ENCODE measurements around the gene ALS2CL. TPM values are rescaled to one million over a fixed set of nuclear protein-coding genes. Genes with fewer than 3 reads are reported as not detected.

ALS2CL gene
- total RNA-seq, 1 experiment from 2014 or later = 39.6 TPM

DNA sequence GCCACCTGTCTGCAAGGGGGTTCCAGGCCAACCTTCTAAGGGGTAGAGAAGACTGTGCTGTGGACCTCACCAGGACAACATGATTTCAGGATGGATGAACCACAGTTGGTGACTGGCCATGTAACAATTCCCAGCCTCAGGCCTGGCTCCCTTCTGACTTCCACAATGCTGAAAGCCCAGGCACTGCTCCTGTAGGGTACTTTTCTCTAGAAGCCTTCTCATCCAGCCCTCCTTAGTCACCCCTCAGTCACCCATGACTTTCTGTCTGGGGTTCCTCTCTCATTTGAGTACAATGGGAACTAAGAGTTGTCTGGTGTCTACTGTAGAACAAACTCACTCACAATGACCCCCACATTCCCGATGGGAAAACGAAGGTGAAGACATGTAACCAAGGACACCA is 8.6 kb downstream of the ALS2CL start:
- Mint-ChIP-seq H3K9me3 (ENCODE audit: low read depth, unreplicated experiment) (no peaks in the 10 kb centered on the region), H3K4me1 (ENCODE audit: low read depth, unreplicated experiment) (peaks cover 5% of the 10 kb centered on the region), H3K4me3 (ENCODE audit: low read depth, unreplicated experiment) (no peak overlapping the region), H3K27ac (ENCODE audit: unreplicated experiment) (no peak overlapping the region), H3K36me3 (ENCODE audit: insufficient read depth, unreplicated experiment) (peaks cover 18% of the 10 kb centered on the region), H3K27me3 (ENCODE audit: unreplicated experiment) (no peaks in the 10 kb centered on the region)
- CTCF ChIA-PET = no interaction called here
- intact Hi-C loops (cut with micrococcal nuclease; ENCODE audit: unreplicated experiment) = no loop called here
- no TSS peak for BruUV-seq (replicated peaks)
- TF ChIP-seq, protein P1, sequence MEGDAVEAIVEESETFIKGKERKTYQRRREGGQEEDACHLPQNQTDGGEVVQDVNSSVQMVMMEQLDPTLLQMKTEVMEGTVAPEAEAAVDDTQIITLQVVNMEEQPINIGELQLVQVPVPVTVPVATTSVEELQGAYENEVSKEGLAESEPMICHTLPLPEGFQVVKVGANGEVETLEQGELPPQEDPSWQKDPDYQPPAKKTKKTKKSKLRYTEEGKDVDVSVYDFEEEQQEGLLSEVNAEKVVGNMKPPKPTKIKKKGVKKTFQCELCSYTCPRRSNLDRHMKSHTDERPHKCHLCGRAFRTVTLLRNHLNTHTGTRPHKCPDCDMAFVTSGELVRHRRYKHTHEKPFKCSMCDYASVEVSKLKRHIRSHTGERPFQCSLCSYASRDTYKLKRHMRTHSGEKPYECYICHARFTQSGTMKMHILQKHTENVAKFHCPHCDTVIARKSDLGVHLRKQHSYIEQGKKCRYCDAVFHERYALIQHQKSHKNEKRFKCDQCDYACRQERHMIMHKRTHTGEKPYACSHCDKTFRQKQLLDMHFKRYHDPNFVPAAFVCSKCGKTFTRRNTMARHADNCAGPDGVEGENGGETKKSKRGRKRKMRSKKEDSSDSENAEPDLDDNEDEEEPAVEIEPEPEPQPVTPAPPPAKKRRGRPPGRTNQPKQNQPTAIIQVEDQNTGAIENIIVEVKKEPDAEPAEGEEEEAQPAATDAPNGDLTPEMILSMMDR (IDR thresholded peaks at IDR 0.05; ENCODE audit: unreplicated experiment) = no peak
- no peak for DNase-seq

DNA sequence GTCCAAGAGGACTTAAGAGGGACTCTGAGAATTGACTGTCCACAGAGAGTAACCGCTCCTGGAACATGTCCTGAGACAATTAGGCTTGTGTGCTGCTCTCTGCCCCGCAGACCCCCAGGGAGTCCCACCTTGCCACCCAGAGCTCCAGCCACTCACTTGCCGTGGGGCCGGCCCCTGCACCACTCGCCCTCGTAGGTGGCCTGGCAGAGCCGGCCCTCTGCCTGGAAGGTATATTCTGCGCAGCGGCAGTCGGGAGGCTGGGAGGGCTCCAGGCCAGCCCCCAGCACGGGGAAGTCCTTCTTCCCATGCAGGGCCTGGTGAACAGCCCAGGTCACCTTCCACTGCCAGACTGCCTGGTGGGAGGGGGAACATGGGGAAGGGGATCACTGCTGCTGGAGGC is 10.5 kb downstream of the ALS2CL start:
- no TSS peak for BruUV-seq (replicated peaks)
- Mint-ChIP-seq H3K9me3 (ENCODE audit: low read depth, unreplicated experiment) (no peaks in the 10 kb centered on the region), H3K4me1 (ENCODE audit: low read depth, unreplicated experiment) (no peaks in the 10 kb centered on the region), H3K27ac (ENCODE audit: unreplicated experiment) (no peak overlapping the region), H3K4me3 (ENCODE audit: low read depth, unreplicated experiment) (no peak overlapping the region), H3K36me3 (ENCODE audit: insufficient read depth, unreplicated experiment) (peaks cover 22% of the 10 kb centered on the region), H3K27me3 (ENCODE audit: unreplicated experiment) (no peaks in the 10 kb centered on the region)
- TF ChIP-seq, protein P1 (IDR thresholded peaks at IDR 0.05; ENCODE audit: unreplicated experiment) = no peak
- CTCF ChIA-PET = no interaction called here
- intact Hi-C loops (cut with micrococcal nuclease; ENCODE audit: unreplicated experiment) = no loop called here
- DNase-seq = no peak

DNA sequence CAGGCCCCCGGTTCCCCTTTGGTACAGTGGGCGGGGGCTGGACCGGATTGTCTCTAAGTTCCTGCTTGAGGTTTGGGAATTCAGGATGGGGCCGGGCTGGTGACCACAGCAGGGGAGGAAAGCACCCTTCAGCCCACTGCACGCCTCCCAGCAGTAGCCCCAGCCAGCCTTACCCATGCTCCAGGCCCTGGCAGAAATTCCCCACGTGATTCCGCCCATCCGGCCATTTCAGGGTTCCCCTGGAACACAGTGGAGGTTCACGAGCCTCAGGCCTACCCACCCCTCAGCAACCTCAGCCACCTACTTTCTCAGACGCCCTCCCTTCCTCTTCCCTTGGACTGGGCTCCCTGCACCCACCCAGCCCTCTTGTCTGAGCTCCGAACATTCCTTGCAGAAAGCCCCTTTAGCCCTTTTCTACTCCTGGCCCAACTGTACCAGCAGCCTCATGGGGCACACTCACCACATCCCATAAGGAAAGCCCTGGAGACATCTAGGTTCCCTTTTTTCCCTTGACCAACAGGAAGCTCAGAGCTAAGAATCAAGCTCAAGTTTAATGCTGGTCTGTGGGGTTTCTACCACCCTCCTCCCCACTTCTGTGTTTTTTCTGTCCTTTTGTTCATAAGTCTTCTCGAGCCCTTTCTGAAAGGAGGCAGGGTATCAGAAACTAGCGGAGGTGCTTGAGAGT is 11.5 kb downstream of the ALS2CL start:
- no TSS peak for BruUV-seq (replicated peaks)
- DNase-seq = no peak
- no peaks in the 10 kb centered on the region for H3K27me3 Mint-ChIP-seq (ENCODE audit: unreplicated experiment)
- no peak overlapping the region for H3K4me3 Mint-ChIP-seq (ENCODE audit: low read depth, unreplicated experiment)
- H3K36me3 Mint-ChIP-seq (ENCODE audit: insufficient read depth, unreplicated experiment) = peaks cover 21% of the 10 kb centered on the region
- TF ChIP-seq, protein P1 (IDR thresholded peaks at IDR 0.05; ENCODE audit: unreplicated experiment) = no peak
- intact Hi-C loops (cut with micrococcal nuclease; ENCODE audit: unreplicated experiment) = no loop called here
- CTCF ChIA-PET = no interaction called here
- no peaks in the 10 kb centered on the region for H3K4me1 Mint-ChIP-seq (ENCODE audit: low read depth, unreplicated experiment)
- H3K27ac Mint-ChIP-seq (ENCODE audit: unreplicated experiment) = no peak overlapping the region
- no peaks in the 10 kb centered on the region for H3K9me3 Mint-ChIP-seq (ENCODE audit: low read depth, unreplicated experiment)

DNA sequence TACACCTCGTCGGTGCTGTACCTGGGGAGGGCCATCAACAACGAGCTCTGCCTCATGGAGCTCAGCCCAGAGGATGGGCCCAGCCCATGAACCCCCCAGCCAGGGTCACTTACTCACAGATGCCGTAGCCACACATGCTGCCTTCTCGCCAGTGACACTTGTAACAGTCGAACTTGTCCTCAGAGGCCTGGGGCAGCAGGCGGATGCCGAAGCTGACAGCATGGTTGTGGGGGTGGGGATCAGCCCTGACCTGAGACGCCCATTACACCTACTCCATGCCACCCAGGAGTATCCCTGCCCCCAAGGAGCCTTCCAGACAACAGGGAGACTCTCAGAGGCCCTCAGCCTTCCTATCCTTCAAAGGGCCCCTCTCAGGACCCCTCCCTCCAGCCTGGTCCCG is 12.1 kb downstream of the ALS2CL start:
- CTCF ChIA-PET = no interaction called here
- no peaks in the 10 kb centered on the region for H3K9me3 Mint-ChIP-seq (ENCODE audit: low read depth, unreplicated experiment)
- no TSS peak for BruUV-seq (replicated peaks)
- no peak overlapping the region for H3K27ac Mint-ChIP-seq (ENCODE audit: unreplicated experiment)
- intact Hi-C loops (cut with micrococcal nuclease; ENCODE audit: unreplicated experiment) = no loop called here
- no peak for DNase-seq
- no peaks in the 10 kb centered on the region for H3K27me3 Mint-ChIP-seq (ENCODE audit: unreplicated experiment)
- TF ChIP-seq, protein P1 (IDR thresholded peaks at IDR 0.05; ENCODE audit: unreplicated experiment) = no peak
- H3K4me3 Mint-ChIP-seq (ENCODE audit: low read depth, unreplicated experiment) = no peak overlapping the region
- H3K4me1 Mint-ChIP-seq (ENCODE audit: low read depth, unreplicated experiment) = no peaks in the 10 kb centered on the region
- H3K36me3 Mint-ChIP-seq (ENCODE audit: insufficient read depth, unreplicated experiment) = peaks cover 21% of the 10 kb centered on the region

Measured in Calu3 (cell line).